ENCODE measurements around the gene TBL1X. TPM values are rescaled to one million over a fixed set of nuclear protein-coding genes. Genes with fewer than 3 reads are reported as not detected.

TBL1X gene
- total and polyA plus RNA-seq, 2 experiments from 2014 or later = 8.7 to 26.9 TPM

DNA sequence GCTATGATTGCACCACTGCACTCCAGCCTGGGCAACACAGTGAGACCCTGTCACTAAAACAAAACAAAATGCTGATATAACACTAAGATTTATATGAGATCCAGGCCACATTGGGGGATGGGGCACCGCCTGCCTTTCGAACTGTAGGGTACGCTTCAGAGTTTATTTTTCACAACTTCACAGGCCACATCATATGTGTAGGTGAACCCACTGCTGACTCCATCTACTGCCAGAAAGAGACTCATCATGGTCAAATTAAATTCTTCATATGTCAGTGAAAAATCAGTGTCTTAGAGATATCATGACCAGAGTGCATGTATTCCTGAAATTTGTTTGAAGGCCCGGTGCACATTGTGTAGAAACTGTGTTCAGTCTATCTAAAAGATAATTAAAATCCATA, 178.9 kb downstream of the TBL1X start:
- no peaks in the 10 kb centered on the region for H3K9me2 ChIP-seq (ENCODE audit: insufficient read depth)
- H2AFZ ChIP-seq = no peak overlapping the region
- no peak overlapping the region for H3K27ac Mint-ChIP-seq
- TF ChIP-seq JUNB (IDR thresholded peaks at IDR 0.05; ENCODE audit: unreplicated experiment) (no peak), EZH2phosphoT487 (IDR thresholded peaks at IDR 0.05; ENCODE audit: unreplicated experiment) (no peak), ZNF331 (CRISPR knock-in tag; IDR thresholded peaks at IDR 0.05; ENCODE audit: low read depth) (no peak), STAT1 (IDR thresholded peaks at IDR 0.05; ENCODE audit: unreplicated experiment) (no peak), NANOG (IDR thresholded peaks at IDR 0.05; ENCODE audit: borderline replicate concordance) (no peak), EZH2 (IDR thresholded peaks at IDR 0.05; ENCODE audit: low read depth, unreplicated experiment) (no peak), ZNF114 (CRISPR knock-in tag; IDR thresholded peaks at IDR 0.05) (no peak), POLR2AphosphoS5 (IDR thresholded peaks at IDR 0.05; ENCODE audit: low read depth) (no peak), CREB1 (CRISPR knock-in tag; IDR thresholded peaks at IDR 0.05; ENCODE audit: low read depth) (no peak)
- TF ChIP-seq, protein P1, sequence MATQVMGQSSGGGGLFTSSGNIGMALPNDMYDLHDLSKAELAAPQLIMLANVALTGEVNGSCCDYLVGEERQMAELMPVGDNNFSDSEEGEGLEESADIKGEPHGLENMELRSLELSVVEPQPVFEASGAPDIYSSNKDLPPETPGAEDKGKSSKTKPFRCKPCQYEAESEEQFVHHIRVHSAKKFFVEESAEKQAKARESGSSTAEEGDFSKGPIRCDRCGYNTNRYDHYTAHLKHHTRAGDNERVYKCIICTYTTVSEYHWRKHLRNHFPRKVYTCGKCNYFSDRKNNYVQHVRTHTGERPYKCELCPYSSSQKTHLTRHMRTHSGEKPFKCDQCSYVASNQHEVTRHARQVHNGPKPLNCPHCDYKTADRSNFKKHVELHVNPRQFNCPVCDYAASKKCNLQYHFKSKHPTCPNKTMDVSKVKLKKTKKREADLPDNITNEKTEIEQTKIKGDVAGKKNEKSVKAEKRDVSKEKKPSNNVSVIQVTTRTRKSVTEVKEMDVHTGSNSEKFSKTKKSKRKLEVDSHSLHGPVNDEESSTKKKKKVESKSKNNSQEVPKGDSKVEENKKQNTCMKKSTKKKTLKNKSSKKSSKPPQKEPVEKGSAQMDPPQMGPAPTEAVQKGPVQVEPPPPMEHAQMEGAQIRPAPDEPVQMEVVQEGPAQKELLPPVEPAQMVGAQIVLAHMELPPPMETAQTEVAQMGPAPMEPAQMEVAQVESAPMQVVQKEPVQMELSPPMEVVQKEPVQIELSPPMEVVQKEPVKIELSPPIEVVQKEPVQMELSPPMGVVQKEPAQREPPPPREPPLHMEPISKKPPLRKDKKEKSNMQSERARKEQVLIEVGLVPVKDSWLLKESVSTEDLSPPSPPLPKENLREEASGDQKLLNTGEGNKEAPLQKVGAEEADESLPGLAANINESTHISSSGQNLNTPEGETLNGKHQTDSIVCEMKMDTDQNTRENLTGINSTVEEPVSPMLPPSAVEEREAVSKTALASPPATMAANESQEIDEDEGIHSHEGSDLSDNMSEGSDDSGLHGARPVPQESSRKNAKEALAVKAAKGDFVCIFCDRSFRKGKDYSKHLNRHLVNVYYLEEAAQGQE (IDR thresholded peaks at IDR 0.05; ENCODE audit: unreplicated experiment) = no peak
- TF ChIP-seq, protein P2, sequence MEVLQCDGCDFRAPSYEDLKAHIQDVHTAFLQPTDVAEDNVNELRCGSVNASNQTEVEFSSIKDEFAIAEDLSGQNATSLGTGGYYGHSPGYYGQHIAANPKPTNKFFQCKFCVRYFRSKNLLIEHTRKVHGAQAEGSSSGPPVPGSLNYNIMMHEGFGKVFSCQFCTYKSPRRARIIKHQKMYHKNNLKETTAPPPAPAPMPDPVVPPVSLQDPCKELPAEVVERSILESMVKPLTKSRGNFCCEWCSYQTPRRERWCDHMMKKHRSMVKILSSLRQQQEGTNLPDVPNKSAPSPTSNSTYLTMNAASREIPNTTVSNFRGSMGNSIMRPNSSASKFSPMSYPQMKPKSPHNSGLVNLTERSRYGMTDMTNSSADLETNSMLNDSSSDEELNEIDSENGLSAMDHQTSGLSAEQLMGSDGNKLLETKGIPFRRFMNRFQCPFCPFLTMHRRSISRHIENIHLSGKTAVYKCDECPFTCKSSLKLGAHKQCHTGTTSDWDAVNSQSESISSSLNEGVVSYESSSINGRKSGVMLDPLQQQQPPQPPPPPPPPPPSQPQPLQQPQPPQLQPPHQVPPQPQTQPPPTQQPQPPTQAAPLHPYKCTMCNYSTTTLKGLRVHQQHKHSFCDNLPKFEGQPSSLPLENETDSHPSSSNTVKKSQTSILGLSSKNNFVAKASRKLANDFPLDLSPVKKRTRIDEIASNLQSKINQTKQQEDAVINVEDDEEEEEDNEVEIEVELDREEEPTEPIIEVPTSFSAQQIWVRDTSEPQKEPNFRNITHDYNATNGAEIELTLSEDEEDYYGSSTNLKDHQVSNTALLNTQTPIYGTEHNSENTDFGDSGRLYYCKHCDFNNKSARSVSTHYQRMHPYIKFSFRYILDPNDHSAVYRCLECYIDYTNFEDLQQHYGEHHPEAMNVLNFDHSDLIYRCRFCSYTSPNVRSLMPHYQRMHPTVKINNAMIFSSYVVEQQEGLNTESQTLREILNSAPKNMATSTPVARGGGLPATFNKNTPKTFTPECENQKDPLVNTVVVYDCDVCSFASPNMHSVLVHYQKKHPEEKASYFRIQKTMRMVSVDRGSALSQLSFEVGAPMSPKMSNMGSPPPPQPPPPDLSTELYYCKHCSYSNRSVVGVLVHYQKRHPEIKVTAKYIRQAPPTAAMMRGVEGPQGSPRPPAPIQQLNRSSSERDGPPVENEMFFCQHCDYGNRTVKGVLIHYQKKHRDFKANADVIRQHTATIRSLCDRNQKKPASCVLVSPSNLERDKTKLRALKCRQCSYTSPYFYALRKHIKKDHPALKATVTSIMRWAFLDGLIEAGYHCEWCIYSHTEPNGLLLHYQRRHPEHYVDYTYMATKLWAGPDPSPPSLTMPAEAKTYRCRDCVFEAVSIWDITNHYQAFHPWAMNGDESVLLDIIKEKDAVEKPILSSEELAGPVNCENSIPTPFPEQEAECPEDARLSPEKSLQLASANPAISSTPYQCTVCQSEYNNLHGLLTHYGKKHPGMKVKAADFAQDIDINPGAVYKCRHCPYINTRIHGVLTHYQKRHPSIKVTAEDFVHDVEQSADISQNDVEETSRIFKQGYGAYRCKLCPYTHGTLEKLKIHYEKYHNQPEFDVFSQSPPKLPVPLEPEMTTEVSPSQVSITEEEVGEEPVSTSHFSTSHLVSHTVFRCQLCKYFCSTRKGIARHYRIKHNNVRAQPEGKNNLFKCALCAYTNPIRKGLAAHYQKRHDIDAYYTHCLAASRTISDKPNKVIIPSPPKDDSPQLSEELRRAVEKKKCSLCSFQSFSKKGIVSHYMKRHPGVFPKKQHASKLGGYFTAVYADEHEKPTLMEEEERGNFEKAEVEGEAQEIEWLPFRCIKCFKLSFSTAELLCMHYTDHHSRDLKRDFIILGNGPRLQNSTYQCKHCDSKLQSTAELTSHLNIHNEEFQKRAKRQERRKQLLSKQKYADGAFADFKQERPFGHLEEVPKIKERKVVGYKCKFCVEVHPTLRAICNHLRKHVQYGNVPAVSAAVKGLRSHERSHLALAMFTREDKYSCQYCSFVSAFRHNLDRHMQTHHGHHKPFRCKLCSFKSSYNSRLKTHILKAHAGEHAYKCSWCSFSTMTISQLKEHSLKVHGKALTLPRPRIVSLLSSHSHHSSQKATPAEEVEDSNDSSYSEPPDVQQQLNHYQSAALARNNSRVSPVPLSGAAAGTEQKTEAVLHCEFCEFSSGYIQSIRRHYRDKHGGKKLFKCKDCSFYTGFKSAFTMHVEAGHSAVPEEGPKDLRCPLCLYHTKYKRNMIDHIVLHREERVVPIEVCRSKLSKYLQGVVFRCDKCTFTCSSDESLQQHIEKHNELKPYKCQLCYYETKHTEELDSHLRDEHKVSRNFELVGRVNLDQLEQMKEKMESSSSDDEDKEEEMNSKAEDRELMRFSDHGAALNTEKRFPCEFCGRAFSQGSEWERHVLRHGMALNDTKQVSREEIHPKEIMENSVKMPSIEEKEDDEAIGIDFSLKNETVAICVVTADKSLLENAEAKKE (CRISPR knock-in tag; IDR thresholded peaks at IDR 0.05) = no peak
- TF ChIP-seq, protein P3, sequence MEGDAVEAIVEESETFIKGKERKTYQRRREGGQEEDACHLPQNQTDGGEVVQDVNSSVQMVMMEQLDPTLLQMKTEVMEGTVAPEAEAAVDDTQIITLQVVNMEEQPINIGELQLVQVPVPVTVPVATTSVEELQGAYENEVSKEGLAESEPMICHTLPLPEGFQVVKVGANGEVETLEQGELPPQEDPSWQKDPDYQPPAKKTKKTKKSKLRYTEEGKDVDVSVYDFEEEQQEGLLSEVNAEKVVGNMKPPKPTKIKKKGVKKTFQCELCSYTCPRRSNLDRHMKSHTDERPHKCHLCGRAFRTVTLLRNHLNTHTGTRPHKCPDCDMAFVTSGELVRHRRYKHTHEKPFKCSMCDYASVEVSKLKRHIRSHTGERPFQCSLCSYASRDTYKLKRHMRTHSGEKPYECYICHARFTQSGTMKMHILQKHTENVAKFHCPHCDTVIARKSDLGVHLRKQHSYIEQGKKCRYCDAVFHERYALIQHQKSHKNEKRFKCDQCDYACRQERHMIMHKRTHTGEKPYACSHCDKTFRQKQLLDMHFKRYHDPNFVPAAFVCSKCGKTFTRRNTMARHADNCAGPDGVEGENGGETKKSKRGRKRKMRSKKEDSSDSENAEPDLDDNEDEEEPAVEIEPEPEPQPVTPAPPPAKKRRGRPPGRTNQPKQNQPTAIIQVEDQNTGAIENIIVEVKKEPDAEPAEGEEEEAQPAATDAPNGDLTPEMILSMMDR (conservative IDR thresholded peaks at IDR 0.05; ENCODE audit: low read depth in 2 of 2) = no peak
- TF ChIP-seq, protein P4, sequence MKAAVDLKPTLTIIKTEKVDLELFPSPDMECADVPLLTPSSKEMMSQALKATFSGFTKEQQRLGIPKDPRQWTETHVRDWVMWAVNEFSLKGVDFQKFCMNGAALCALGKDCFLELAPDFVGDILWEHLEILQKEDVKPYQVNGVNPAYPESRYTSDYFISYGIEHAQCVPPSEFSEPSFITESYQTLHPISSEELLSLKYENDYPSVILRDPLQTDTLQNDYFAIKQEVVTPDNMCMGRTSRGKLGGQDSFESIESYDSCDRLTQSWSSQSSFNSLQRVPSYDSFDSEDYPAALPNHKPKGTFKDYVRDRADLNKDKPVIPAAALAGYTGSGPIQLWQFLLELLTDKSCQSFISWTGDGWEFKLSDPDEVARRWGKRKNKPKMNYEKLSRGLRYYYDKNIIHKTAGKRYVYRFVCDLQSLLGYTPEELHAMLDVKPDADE (IDR thresholded peaks at IDR 0.05) = no peak
- H3F3A ChIP-seq (replicated peaks; ENCODE audit: low read depth) = no peaks in the 10 kb centered on the region
- 0 out of 2 replicates have a peak, but pooled peaks cover 5% of the 10 kb centered on the region for H3K79me2 ChIP-seq (replicated peaks; ENCODE audit: insufficient read depth)
- no peak overlapping the region for H3K4me3 ChIP-seq
- no peaks in the 10 kb centered on the region for H3K27me3 ChIP-seq (ENCODE audit: insufficient read depth)
- H3K27ac ChIP-seq (ENCODE audit: low read depth) = no peak overlapping the region
- no peaks in the 10 kb centered on the region for H3K9me3 Mint-ChIP-seq
- no peaks in the 10 kb centered on the region for H3K36me3 ChIP-seq (ENCODE audit: insufficient read depth)
- H3K4me2 ChIP-seq = no peak overlapping the region
- peaks cover 6% of the 10 kb centered on the region for H3K4me1 Mint-ChIP-seq
- no peaks in the 10 kb centered on the region for H3K36me3 Mint-ChIP-seq (ENCODE audit: low read depth)
- no peaks in the 10 kb centered on the region for H4K20me1 ChIP-seq (replicated peaks; ENCODE audit: insufficient read depth)
- no peaks in the 10 kb centered on the region for H3K4me1 ChIP-seq (ENCODE audit: insufficient read depth)
- H3K4me3 Mint-ChIP-seq = no peak overlapping the region
- no peaks in the 10 kb centered on the region for H3K27me3 Mint-ChIP-seq (ENCODE audit: insufficient read depth, low read depth, poor library complexity)
- DNase-seq (ENCODE audit: low spot score) (no peak), ATAC-seq (no peak)

Measured in GM23338 (cell line).